ENCODE results near the gene THSD1. TPM values are rescaled to one million over a fixed set of nuclear protein-coding genes. Genes with fewer than 3 reads are reported as not detected.

The THSD1 gene
- total RNA-seq, 2 donors from 2014 or later: 0.79 to 1.8 TPM

GRCh38 chr13:52393572-52394357 is 12.2 kb downstream of the THSD1 start:
- Histone ChIP-seq H3K4me3 (no peak overlapping the region), H3K36me3 (no peaks in the 10 kb centered on the region), H3K27me3 (no peaks in the 10 kb centered on the region), H3K9ac (ENCODE audit: low read depth in 2 of 2, low read length in 2 of 2) (no peak overlapping the region), H3K9me3 (no peaks in the 10 kb centered on the region), H3K4me1 (no peaks in the 10 kb centered on the region), H3K27ac (no peak overlapping the region)
- intact Hi-C loops (cut with DNase I): no loop called here
- no peak for TF ChIP-seq CTCF (IDR thresholded peaks at IDR 0.05)
- DNase-seq: no peak

DNA sequence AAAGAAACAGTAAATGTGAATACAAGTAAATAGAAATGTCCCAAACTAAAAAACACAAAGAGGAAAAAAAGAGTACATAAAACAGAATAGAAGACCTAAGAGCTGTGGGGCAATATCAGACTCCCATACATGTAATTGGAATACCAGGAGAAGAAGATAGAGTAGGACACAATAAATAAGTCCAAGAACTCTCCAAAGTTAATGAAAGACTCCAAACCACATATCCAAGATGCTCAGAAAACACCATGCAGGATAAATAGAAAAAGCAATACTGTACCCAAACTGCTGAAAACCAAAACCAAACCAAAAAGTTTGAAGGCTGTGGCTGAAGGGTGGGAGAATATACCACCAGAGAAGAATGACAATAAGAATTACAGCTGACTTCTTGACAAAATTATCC is 18.3 kb downstream of the THSD1 start:
- Histone ChIP-seq H3K9ac (ENCODE audit: low read depth in 2 of 2, low read length in 2 of 2) (no peak overlapping the region), H3K4me1 (no peaks in the 10 kb centered on the region), H3K36me3 (no peaks in the 10 kb centered on the region), H3K27me3 (no peaks in the 10 kb centered on the region), H3K9me3 (no peaks in the 10 kb centered on the region), H3K27ac (no peak overlapping the region), H3K4me3 (no peak overlapping the region)
- intact Hi-C loops (cut with DNase I): no loop called here
- TF ChIP-seq CTCF (IDR thresholded peaks at IDR 0.05): no peak
- DNase-seq: no peak

GRCh38 chr13:52385870-52386269 is 20.1 kb downstream of the THSD1 start:
- Histone ChIP-seq H3K36me3 (no peaks in the 10 kb centered on the region), H3K4me1 (no peaks in the 10 kb centered on the region), H3K27me3 (no peaks in the 10 kb centered on the region), H3K27ac (no peak overlapping the region), H3K4me3 (no peak overlapping the region), H3K9ac (ENCODE audit: low read depth in 2 of 2, low read length in 2 of 2) (no peak overlapping the region), H3K9me3 (no peaks in the 10 kb centered on the region)
- intact Hi-C loops (cut with DNase I): no loop called here
- DNase-seq: no peak
- TF ChIP-seq CTCF (IDR thresholded peaks at IDR 0.05): no peak

- no peak for DNase-seq
- Histone ChIP-seq H3K9me3 (no peaks in the 10 kb centered on the region), H3K36me3 (no peaks in the 10 kb centered on the region), H3K27me3 (no peaks in the 10 kb centered on the region), H3K27ac (no peak overlapping the region), H3K4me3 (no peak overlapping the region), H3K4me1 (no peaks in the 10 kb centered on the region), H3K9ac (ENCODE audit: low read depth in 2 of 2, low read length in 2 of 2) (no peak overlapping the region)
- TF ChIP-seq CTCF (IDR thresholded peaks at IDR 0.05): no peak
- intact Hi-C loops (cut with DNase I): no loop called here
Observed at GRCh38 chr13:52383366-52383765, 22.6 kb downstream of the THSD1 start.

GRCh38 chr13:52378312-52378711 is 27.7 kb downstream of the THSD1 start:
- Histone ChIP-seq H3K4me3 (no peak overlapping the region), H3K36me3 (no peaks in the 10 kb centered on the region)
- intact Hi-C loops (cut with DNase I): no loop called here

More at GRCh38 chr13:52378312-52378711, 27.7 kb downstream of the THSD1 start:
- TF ChIP-seq CTCF (IDR thresholded peaks at IDR 0.05): no peak
- H3K27me3 ChIP-seq: no peaks in the 10 kb centered on the region
- H3K9me3 ChIP-seq: no peaks in the 10 kb centered on the region
- H3K9ac ChIP-seq (ENCODE audit: low read depth in 2 of 2, low read length in 2 of 2): no peak overlapping the region
- DNase-seq: no peak
- no peaks in the 10 kb centered on the region for H3K4me1 ChIP-seq
- no peak overlapping the region for H3K27ac ChIP-seq
